MM.1S (cell line): Measurements from ENCODE around the gene CSHL1.

Experiments
- DNase-seq: peaks from one replicate; pipeline ENCODE4 v3.0.0-alpha.2; 2015
- H2AFZ ChIP-seq: fragments of 300-600 bp; sonication (generic); 2 replicates; pipeline ENCODE4 v1.6.0; 2016; ENCODE audit warnings: antibody characterized with exemption, low read length
- H3F3A ChIP-seq: fragments of 300-600 bp; sonication (generic); 2 replicates; pipeline ENCODE4 v1.6.1; 2016; ENCODE audit warnings: mild to moderate bottlenecking, antibody characterized with exemption, low read length, moderate library complexity, mixed read lengths; ENCODE audit not compliant: insufficient read depth
- H3K27ac ChIP-seq: fragments of 300-600 bp; sonication (generic); 2 replicates; pipeline ENCODE4 v1.5.1; 2016; ENCODE audit warnings: mild to moderate bottlenecking, low read length
- H3K27me3 ChIP-seq: fragments of 300-600 bp; sonication (generic); replicated peaks from 2 replicates; pipeline ENCODE4 v1.6.0; 2016; ENCODE audit warnings: low read length; ENCODE audit not compliant: insufficient read depth
- H3K36me3 ChIP-seq: fragments of 300-600 bp; sonication (generic); replicated peaks from 2 replicates; pipeline ENCODE4 v1.6.1; 2016; ENCODE audit warnings: mild to moderate bottlenecking, low read length, mixed read lengths; ENCODE audit not compliant: insufficient read depth
- H3K4me1 ChIP-seq: fragments of 300-600 bp; sonication (generic); 2 replicates; pipeline ENCODE4 v1.6.1; 2016; ENCODE audit warnings: low read length, mixed read lengths
- H3K4me2 ChIP-seq: fragments of 300-600 bp; sonication (generic); 2 replicates; pipeline ENCODE4 v1.6.0; 2016; ENCODE audit warnings: low read depth, low read length
- H3K4me3 ChIP-seq: fragments of 300-600 bp; sonication (generic); 2 replicates; pipeline ENCODE4 v1.5.1; 2016; ENCODE audit warnings: low read length, mixed read lengths
- H3K79me2 ChIP-seq: fragments of 300-600 bp; sonication (generic); 2 replicates; pipeline ENCODE4 v1.6.1; 2016; ENCODE audit warnings: mixed run types, low read length, mixed read lengths
- H3K9ac ChIP-seq: fragments of 300-600 bp; sonication (generic); 2 replicates; pipeline ENCODE4 v1.6.1; 2016; ENCODE audit warnings: low read length, mixed read lengths
- H3K9me2 ChIP-seq: fragments of 300-600 bp; sonication (generic); replicated peaks from 2 replicates; pipeline ENCODE4 v1.6.1; 2016; ENCODE audit warnings: mild to moderate bottlenecking, low read length, mixed read lengths; ENCODE audit not compliant: insufficient read depth
- H3K9me3 ChIP-seq: fragments of 300-600 bp; sonication (generic); replicated peaks from 2 replicates; pipeline ENCODE4 v1.6.1; 2016; ENCODE audit warnings: mild to moderate bottlenecking, low read length, mixed read lengths; ENCODE audit not compliant: insufficient read depth
- H4K20me1 ChIP-seq: fragments of 300-600 bp; sonication (generic); 2 replicates; pipeline ENCODE4 v1.6.1; 2016; ENCODE audit warnings: mild to moderate bottlenecking, low read length, moderate library complexity, mixed read lengths; ENCODE audit not compliant: insufficient read depth
- EZH2 ChIP-seq: fragments of 300-600 bp; sonication (generic); optimal IDR thresholded peaks from 2 replicates; pipeline ENCODE3; 2017; ENCODE audit warnings: low read depth, mild to moderate bottlenecking, antibody characterized with exemption, low read length, mixed read lengths
- EZH2phosphoT487 ChIP-seq: fragments of 300-600 bp; sonication (generic); IDR thresholded peaks from 2 replicates; pipeline ENCODE4 v1.6.1; 2018; ENCODE audit warnings: antibody characterized with exemption, low read length
- TF ChIP-seq, protein P1 (sequence below): fragments of 300-600 bp; sonication (generic); IDR thresholded peaks from 2 replicates; pipeline ENCODE4 v1.5.1; 2016; ENCODE audit warnings: antibody characterized with exemption, low read length, mixed read lengths

CSHL1 gene

DNA sequence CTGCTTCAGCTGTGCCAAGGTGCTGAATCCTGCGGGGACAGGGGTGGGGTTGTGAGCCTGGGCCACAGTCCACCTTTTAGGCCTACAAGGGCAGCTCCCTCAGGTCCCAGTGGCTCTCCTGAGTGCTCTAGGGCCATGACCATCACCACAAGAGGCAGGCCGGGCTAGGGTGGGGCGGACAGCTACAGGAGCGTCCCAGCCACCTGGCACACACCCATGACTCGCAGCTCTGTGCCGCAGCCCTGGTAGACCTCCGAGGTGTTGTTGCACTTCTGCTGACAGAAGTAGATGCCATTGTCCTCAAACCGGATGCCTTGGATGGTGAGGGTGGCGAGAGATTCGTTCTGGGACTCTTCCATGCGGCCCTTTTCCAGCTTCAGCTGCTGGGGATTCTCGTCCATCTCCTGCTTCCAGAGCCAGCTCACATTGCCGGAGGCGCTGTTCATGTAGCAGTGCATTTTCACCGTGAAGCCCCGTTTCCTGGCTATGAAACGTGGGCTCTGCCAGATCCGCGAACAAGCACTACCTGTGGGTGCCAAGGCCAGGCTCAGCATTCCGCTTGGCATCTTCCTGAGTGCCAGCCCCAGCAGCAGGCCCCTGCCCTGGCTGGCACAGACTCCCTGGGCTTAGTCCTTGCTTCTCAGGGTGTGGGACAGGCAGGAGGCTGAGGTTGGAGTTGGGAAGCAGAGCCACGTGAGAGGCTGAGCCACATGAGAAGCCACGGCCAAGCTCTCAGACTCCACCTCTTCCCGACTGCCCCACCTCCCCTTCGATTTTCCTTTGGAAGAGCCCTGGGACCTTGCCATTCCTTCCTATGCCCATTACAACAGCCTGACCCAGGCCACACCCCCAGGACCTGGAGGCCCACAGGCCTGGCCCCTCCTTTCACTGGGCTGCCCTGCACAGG, 19.1 kb upstream of the CSHL1 start:
- Histone ChIP-seq H3K4me1 (peaks cover 5% of the 10 kb centered on the region; the same call in 1 of the 2 replicates), H3K27me3 (no peaks in the 10 kb centered on the region), H3K4me2 (no peak overlapping the region), H4K20me1 (no peaks in the 10 kb centered on the region), H3K9me3 (no peaks in the 10 kb centered on the region), H3F3A (no peaks in the 10 kb centered on the region), H3K79me2 (no peaks in the 10 kb centered on the region), H3K4me3 (no peak overlapping the region), H3K9me2 (no peaks in the 10 kb centered on the region), H3K27ac (no peak overlapping the region), H3K9ac (no peak overlapping the region), H3K36me3 (no peaks in the 10 kb centered on the region), H2AFZ (no peak overlapping the region)
- no peak for DNase-seq
- TF ChIP-seq, protein P1, sequence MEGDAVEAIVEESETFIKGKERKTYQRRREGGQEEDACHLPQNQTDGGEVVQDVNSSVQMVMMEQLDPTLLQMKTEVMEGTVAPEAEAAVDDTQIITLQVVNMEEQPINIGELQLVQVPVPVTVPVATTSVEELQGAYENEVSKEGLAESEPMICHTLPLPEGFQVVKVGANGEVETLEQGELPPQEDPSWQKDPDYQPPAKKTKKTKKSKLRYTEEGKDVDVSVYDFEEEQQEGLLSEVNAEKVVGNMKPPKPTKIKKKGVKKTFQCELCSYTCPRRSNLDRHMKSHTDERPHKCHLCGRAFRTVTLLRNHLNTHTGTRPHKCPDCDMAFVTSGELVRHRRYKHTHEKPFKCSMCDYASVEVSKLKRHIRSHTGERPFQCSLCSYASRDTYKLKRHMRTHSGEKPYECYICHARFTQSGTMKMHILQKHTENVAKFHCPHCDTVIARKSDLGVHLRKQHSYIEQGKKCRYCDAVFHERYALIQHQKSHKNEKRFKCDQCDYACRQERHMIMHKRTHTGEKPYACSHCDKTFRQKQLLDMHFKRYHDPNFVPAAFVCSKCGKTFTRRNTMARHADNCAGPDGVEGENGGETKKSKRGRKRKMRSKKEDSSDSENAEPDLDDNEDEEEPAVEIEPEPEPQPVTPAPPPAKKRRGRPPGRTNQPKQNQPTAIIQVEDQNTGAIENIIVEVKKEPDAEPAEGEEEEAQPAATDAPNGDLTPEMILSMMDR: no peak
- TF ChIP-seq EZH2 (no peak), EZH2phosphoT487 (no peak)

DNA sequence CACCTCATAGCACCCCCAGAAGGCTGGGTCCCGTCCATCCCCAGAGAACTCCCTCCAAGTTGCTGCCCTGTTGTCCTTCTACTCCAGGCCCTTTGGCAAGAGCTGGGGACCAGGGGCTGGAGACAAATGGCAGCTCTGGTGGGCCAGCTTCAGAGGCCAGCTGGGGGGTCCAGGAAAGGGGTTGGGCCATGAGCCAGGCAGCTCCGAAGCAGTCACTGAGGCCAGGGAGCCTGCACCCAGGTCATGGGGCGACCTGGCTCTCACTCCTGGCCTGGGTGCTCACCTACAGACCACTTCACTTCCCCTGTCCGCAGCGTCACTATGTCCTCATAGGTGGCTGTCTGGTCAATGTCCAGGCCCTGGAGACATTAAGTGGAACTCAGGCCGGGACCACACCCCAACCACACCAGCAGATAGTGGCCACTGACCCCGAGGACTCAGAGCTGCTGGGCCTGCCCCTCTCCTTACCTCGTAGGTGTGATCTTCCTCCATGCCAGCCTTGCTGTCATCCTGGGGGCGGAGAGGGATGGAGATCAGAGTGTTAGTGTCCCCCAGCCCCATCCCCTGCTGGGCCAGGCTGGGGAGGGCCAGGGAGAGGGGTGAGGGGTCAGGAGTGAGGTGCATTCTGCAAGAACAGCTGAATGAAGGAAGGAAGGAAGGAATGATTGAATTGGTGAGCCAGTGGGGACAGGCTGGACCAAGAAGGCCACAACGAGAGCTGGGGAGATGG, 18.1 kb upstream of the CSHL1 start:
- TF ChIP-seq EZH2: no peak
- TF ChIP-seq EZH2phosphoT487: no peak
- TF ChIP-seq, protein P1: no peak
- Histone ChIP-seq H3K27ac (no peak overlapping the region), H3K4me1 (peaks cover 5% of the 10 kb centered on the region; the same call in 1 of the 2 replicates), H3K4me3 (no peak overlapping the region), H3K27me3 (no peaks in the 10 kb centered on the region), H3K9ac (no peak overlapping the region), H3K36me3 (no peaks in the 10 kb centered on the region), H3K4me2 (no peak overlapping the region), H3K9me3 (no peaks in the 10 kb centered on the region), H2AFZ (no peak overlapping the region), H3F3A (no peaks in the 10 kb centered on the region), H3K9me2 (no peaks in the 10 kb centered on the region), H4K20me1 (no peaks in the 10 kb centered on the region), H3K79me2 (no peaks in the 10 kb centered on the region)
- DNase-seq: no peak

DNA sequence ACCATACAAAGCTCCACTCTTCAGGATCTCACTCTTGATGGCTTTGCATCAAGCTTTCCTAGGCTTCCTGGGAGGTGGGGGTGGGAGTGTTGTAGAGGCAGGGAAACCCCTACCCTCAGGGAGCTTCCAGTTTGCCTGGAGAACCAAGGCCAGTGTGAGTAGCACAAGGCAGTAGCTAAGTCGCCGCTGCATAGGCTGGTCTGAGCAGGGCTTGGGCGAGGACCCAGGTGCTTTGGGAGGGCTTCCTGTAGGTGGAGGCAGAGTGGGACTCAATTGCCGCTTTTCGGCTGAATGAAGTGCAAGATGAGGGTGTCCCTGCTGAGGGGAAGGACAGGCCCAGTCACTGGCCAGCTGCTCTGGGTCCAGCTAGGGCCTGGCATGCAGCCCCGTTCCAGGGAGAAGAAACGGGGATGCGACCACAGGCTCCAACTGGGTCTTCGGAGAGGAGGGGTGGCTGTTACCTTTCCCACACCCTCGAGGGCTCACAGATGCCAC, 17.2 kb upstream of the CSHL1 start:
- H3K27ac ChIP-seq: no peak overlapping the region
- no peaks in the 10 kb centered on the region for H3K36me3 ChIP-seq
- no peaks in the 10 kb centered on the region for H4K20me1 ChIP-seq
- H3K9me3 ChIP-seq: no peaks in the 10 kb centered on the region
- no peaks in the 10 kb centered on the region for H3K27me3 ChIP-seq
- no peaks in the 10 kb centered on the region for H3K9me2 ChIP-seq
- TF ChIP-seq EZH2phosphoT487 (no peak), EZH2 (no peak)
- TF ChIP-seq, protein P1: no peak
- H3K4me3 ChIP-seq: no peak overlapping the region
- H3K79me2 ChIP-seq: no peaks in the 10 kb centered on the region
- H3K4me1 ChIP-seq: peaks cover 5% of the 10 kb centered on the region; the same call in 1 of the 2 replicates
- H3K4me2 ChIP-seq: no peak overlapping the region
- H2AFZ ChIP-seq: no peak overlapping the region
- no peak overlapping the region for H3K9ac ChIP-seq
- no peaks in the 10 kb centered on the region for H3F3A ChIP-seq
- DNase-seq: no peak
